BE2C (cell line): ENCODE measurements around the gene HNRNPH1.
A peak's percentile ranks its signal among the peaks of the same experiment; 100 is the strongest.

Experiments
- DNase-seq: peaks from one replicate; pipeline ENCODE4 v3.0.0-alpha.2; 2020
- H3K27me3 ChIP-seq: fragments of 250-450 bp; sonication (Bioruptor Pico); 2 replicates; pipeline ENCODE4 v1.5.1; 2020; ENCODE audit warnings: mild to moderate bottlenecking
- H3K36me3 ChIP-seq: fragments of 250-450 bp; sonication (Bioruptor Pico); 2 replicates; pipeline ENCODE4 v1.5.1; 2020; ENCODE audit warnings: mild to moderate bottlenecking
- H3K4me1 ChIP-seq: fragments of 250-450 bp; sonication (Bioruptor Pico); 2 replicates; pipeline ENCODE4 v1.5.1; 2020
- H3K4me3 ChIP-seq: 2 replicates; pipeline ENCODE4 v1.5.1; 2011; ENCODE audit warnings: low read depth, low read length
- H3K9me3 ChIP-seq: fragments of 250-450 bp; sonication (Bioruptor Pico); 2 replicates; pipeline ENCODE4 v1.5.1; 2020
- TF ChIP-seq, protein P1 (sequence below): IDR thresholded peaks from 2 replicates; pipeline ENCODE4 v1.5.1; 2012; ENCODE audit warnings: mild to moderate bottlenecking, low read depth, low read length

Gene HNRNPH1

DNA sequence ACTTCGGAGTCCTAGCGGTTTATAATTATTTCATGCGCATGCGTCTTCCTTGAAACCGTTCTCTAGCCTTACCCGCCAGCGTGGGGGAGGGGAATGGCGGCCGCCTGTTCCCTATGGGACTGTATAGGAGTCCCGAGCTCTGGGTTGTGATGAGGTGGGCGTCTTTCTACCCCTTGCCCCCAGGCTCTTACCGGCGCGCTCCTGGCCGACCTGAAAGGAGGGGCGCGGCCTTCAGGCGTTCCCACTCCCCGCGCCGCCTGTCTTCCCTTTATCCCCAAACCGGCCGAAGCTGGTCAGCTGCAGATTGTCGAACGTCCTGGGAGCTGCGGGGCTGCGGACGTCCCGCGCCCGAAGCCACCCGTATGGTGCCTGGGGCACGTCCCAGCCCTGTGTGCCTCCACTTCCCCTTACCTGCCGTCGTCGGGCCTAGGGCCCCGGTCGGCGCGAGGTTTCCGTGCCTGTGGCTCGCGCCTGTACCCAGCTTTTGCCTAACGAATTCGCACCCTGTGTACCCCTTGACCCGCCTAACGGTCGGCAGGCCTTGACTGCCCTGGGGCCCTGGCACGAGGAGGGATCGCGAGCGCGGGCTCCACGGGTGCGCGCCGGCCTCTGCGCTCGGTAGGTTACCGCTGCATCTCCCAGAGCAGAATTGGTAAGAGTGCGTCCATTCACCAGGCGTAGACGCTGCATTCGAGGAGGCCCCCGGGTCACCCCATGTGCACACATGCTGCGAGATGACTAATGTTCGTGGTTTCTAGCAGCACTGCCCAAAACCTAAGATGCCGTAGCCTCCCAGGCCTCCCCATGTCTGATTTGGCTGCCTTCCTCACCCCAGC is 653 bp upstream of the HNRNPH1 start:
- peaks cover 41% of the 10 kb centered on the region for H3K36me3 ChIP-seq
- H3K9me3 ChIP-seq: no peaks in the 10 kb centered on the region
- H3K4me3 ChIP-seq: peak overlapping the region; percentile 94
- no peak for DNase-seq
- H3K4me1 ChIP-seq: peaks cover 4% of the 10 kb centered on the region; the same call in 1 of the 2 replicates
- H3K27me3 ChIP-seq: no peaks in the 10 kb centered on the region; the same call in 1 of the 2 replicates
- TF ChIP-seq, protein P1, sequence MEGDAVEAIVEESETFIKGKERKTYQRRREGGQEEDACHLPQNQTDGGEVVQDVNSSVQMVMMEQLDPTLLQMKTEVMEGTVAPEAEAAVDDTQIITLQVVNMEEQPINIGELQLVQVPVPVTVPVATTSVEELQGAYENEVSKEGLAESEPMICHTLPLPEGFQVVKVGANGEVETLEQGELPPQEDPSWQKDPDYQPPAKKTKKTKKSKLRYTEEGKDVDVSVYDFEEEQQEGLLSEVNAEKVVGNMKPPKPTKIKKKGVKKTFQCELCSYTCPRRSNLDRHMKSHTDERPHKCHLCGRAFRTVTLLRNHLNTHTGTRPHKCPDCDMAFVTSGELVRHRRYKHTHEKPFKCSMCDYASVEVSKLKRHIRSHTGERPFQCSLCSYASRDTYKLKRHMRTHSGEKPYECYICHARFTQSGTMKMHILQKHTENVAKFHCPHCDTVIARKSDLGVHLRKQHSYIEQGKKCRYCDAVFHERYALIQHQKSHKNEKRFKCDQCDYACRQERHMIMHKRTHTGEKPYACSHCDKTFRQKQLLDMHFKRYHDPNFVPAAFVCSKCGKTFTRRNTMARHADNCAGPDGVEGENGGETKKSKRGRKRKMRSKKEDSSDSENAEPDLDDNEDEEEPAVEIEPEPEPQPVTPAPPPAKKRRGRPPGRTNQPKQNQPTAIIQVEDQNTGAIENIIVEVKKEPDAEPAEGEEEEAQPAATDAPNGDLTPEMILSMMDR: no peak

DNA sequence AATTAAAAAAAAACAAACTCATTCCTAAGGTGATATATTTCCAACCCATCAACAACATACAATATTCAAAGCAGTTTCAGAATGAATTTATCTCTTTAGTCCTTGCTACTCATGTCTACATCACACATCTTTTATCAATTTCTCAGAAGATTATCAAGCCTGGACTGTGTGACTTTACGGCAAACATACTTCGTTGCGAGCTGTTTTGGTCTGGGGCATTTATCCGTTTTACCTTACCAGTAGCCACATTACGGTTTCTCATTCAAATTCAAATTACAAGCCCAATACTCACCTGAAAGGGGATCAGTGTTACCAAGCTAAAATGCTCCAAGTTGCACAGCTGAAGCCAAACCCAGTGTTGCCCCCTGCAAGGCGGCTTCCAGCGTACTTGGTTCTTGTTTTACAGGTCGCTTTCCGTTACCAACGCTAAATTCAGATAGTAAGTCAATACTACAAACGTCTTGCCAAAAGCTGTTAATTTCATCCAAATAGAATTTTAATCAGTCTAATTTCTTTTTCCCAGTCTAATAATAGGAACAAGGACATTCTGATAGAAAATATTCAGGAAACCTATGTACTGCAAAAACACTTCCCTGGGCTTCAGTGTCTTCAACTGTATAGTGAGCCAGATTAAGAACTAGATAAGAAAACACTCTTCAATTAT is 1.8 kb downstream of the HNRNPH1 start:
- peaks cover 65% of the 10 kb centered on the region for H3K36me3 ChIP-seq

DNA sequence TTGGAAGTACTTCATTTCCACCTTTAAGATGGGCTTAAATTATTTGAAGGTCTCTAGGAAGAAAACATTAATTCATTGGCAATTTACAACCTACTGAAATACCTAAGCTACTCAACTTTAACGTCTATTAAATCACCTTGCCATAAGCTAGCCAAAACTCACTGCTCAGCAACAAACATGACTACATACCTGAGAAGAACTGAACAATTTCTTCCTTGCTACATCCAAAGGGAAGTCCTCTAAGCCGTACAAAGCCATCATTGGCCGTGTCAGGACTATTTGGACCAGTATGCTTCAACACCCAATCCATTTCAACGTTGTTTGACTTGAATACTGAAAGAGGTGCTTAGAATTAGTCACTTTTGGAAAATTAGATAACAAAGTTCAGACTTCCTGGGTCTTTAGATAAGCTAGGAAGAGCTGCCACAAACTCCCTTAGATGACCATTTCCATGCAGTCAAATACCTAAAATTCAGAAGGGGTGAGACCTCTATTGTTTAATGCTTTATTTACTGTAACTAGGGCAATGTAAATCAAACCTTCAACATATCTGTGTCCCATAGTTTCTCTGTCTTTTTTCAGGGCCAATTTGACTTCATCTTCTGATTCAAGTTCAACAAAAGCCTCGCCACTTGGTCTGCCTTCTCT is 2.6 kb downstream of the HNRNPH1 start:
- Histone ChIP-seq H3K4me3 (peak overlapping the region; percentile 94), H3K4me1 (peaks cover 4% of the 10 kb centered on the region; the same call in 1 of the 2 replicates), H3K9me3 (no peaks in the 10 kb centered on the region), H3K36me3 (peaks cover 74% of the 10 kb centered on the region), H3K27me3 (no peaks in the 10 kb centered on the region; the same call in 1 of the 2 replicates)
- DNase-seq: no peak
- TF ChIP-seq, protein P1: no peak

More for the DNA sequence above, 1.8 kb downstream of the HNRNPH1 start:
- Histone ChIP-seq H3K9me3 (no peaks in the 10 kb centered on the region), H3K4me3 (peak overlapping the region; percentile 94), H3K4me1 (peaks cover 4% of the 10 kb centered on the region; the same call in 1 of the 2 replicates), H3K27me3 (no peaks in the 10 kb centered on the region; the same call in 1 of the 2 replicates)
- DNase-seq: no peak
- TF ChIP-seq, protein P1: no peak

DNA sequence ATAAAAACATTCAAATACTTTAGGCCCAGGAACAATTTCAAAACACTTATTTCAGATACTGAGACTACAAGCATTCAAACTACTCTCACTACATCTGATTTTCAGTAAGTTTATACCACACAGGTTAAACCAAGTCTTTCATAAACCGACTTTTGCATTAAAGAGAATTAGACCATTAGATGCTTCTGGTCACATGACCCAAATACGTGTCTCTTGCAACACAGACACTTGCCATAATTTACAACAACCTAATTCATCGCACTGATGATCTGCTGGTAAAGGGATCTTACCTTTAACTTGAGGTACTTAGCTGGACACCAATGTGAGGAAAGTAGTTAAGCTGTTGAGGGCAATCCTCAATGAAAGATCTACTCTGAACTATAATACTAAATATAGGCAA is 3.2 kb downstream of the HNRNPH1 start:
- TF ChIP-seq, protein P1: no peak
- peak overlapping the region; percentile 94 for H3K4me3 ChIP-seq
- no peaks in the 10 kb centered on the region; the same call in 1 of the 2 replicates for H3K27me3 ChIP-seq
- peaks cover 79% of the 10 kb centered on the region for H3K36me3 ChIP-seq
- H3K4me1 ChIP-seq: peaks cover 4% of the 10 kb centered on the region; the same call in 1 of the 2 replicates
- no peaks in the 10 kb centered on the region for H3K9me3 ChIP-seq
- no peak for DNase-seq

DNA sequence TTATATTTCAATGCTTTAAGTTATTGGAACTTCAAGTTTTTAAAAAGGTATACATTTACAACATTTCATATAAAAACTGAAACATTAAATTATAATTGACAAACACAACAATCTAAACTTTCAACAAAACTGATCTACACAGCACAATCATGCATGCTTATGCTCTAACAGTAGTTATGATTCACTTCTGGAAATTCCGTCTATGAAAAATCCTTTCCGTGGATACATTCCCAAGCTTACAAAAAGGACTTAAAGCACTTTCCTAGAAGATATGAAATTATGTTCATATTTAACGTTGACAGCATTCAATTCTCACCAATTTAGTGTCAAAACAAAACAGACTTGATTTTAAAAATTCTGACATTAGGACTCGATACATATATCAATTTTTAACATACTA is 3.7 kb downstream of the HNRNPH1 start:
- Histone ChIP-seq H3K27me3 (no peaks in the 10 kb centered on the region; the same call in 1 of the 2 replicates), H3K4me1 (peaks cover 4% of the 10 kb centered on the region; the same call in 1 of the 2 replicates), H3K9me3 (no peaks in the 10 kb centered on the region), H3K4me3 (peak overlapping the region; percentile 94), H3K36me3 (peaks cover 84% of the 10 kb centered on the region)
- no peak for DNase-seq
- TF ChIP-seq, protein P1: no peak
